ENCODE results near the gene ACTC1. TPM values are rescaled to one million over a fixed set of nuclear protein-coding genes. Genes with fewer than 3 reads are reported as not detected.

The ACTC1 gene
- total and polyA plus RNA-seq, 2 of the 13 experiments (the other 11 are each of a cell fraction or from before 2014, with no cell fraction given): not detected

DNA sequence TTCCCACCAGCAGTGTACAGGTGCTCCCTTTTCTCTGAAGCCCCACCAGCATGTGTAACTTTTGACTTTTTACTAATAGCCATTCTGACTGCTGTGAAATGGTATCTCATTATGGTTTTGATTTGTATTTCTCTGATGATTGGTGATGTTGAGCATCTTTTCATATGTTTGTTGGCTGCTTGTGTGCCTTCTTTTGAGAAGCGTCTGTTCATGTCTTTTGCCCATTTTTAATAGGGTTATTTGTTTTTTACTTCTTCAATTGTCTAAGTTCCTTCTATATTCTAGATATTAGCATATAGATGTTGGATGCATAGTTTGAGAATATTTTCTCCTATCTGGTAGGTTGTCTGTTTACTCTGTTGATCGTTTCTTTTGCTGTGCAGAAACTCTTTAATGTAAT, 14.6 kb downstream of the ACTC1 start:
- BruUV-seq (replicated peaks): no TSS peak
- H3K9ac ChIP-seq (ENCODE audit: insufficient read depth, low read depth, low read length): no peak overlapping the region
- TF ChIP-seq ZSCAN9 (CRISPR knock-in tag; IDR thresholded peaks at IDR 0.05; ENCODE audit: borderline replicate concordance) (no peak), EZH2 (conservative IDR thresholded peaks at IDR 0.05; ENCODE audit: low read depth, low read length) (no peak), ZNF562 (CRISPR knock-in tag; IDR thresholded peaks at IDR 0.05; ENCODE audit: borderline replicate concordance) (no peak), ZNF761 (CRISPR knock-in tag; conservative IDR thresholded peaks at IDR 0.05) (no peak), SMAD9 (CRISPR knock-in tag; IDR thresholded peaks at IDR 0.05) (no peak), MEIS2 (CRISPR knock-in tag; IDR thresholded peaks at IDR 0.05) (no peak), SIN3A (IDR thresholded peaks at IDR 0.05; ENCODE audit: borderline replicate concordance, low read depth, low read length) (no peak), ZNF331 (CRISPR knock-in tag; IDR thresholded peaks at IDR 0.05) (no peak), ZNF598 (CRISPR knock-in tag; IDR thresholded peaks at IDR 0.05; ENCODE audit: borderline replicate concordance) (no peak), PTBP1 (IDR thresholded peaks at IDR 0.05; ENCODE audit: low read depth, low read length, poor library complexity, severe bottlenecking) (no peak)
- TF ChIP-seq, protein P1, sequence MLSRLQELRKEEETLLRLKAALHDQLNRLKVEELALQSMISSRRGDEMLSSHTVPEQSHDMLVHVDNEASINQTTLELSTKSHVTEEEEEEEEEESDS (CRISPR knock-in tag; IDR thresholded peaks at IDR 0.05; ENCODE audit: borderline replicate concordance): no peak
- TF ChIP-seq, protein P2, sequence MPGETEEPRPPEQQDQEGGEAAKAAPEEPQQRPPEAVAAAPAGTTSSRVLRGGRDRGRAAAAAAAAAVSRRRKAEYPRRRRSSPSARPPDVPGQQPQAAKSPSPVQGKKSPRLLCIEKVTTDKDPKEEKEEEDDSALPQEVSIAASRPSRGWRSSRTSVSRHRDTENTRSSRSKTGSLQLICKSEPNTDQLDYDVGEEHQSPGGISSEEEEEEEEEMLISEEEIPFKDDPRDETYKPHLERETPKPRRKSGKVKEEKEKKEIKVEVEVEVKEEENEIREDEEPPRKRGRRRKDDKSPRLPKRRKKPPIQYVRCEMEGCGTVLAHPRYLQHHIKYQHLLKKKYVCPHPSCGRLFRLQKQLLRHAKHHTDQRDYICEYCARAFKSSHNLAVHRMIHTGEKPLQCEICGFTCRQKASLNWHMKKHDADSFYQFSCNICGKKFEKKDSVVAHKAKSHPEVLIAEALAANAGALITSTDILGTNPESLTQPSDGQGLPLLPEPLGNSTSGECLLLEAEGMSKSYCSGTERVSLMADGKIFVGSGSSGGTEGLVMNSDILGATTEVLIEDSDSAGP (CRISPR knock-in tag; IDR thresholded peaks at IDR 0.05; ENCODE audit: borderline replicate concordance): no peak
- in situ Hi-C loops (cut with HindIII; ENCODE audit: extremely low pct_ligation_motif_present, low pct_unique_long_range_greater_than_20kb) (no loop called here), intact Hi-C loops (cut with micrococcal nuclease; ENCODE audit: unreplicated experiment) (no loop called here)
- POLR2A ChIA-PET: no interaction called here
- 3% methylated on average over 2 of the region's 2 CpGs for WGBS (ENCODE audit: low lambda C conversion rate)
- H3K4me3 ChIP-seq (replicated peaks in 1 of 3; ENCODE audit: insufficient read depth in 1 of 3, low read depth in 2 of 3, low read length in 3 of 3): no peak overlapping the region
- DNase-seq (ENCODE audit: low spot score) (no peak), FAIRE-seq (no peak), ATAC-seq (no peak)
- H3K4me2 ChIP-seq (ENCODE audit: low read depth, low read length): no peak overlapping the region
- H3K27ac ChIP-seq (ENCODE audit: extremely low read length, insufficient read depth, low read length): no peak overlapping the region
- H4K20me1 ChIP-seq (ENCODE audit: insufficient read depth, low read length): no peaks in the 10 kb centered on the region
- no peak overlapping the region for H2AFZ ChIP-seq (ENCODE audit: low read length)
- H3K27me3 ChIP-seq (ENCODE audit: control insufficient read depth in 1 of 2, insufficient read depth in 2 of 2, low read length in 2 of 2): no peaks in the 10 kb centered on the region
- no peaks in the 10 kb centered on the region for H3K79me2 ChIP-seq (ENCODE audit: insufficient read depth, low read length)
- no peaks in the 10 kb centered on the region for H3K4me1 ChIP-seq (ENCODE audit: insufficient read depth, low read length)
- no peaks in the 10 kb centered on the region for H3K36me3 ChIP-seq (replicated peaks in 1 of 2; ENCODE audit: control insufficient read depth in 1 of 2, insufficient read depth in 2 of 2, low read length in 2 of 2)
- no peaks in the 10 kb centered on the region for H3K9me3 ChIP-seq (ENCODE audit: low read length)
- CTCF ChIA-PET (ENCODE audit: low intra/inter-chr PET ratio, low total read pairs): no interaction called here

Measured in HepG2 (cell line).